GM10266 (cell line): Measurements from ENCODE around the gene MLX.
A peak's percentile ranks its signal among the peaks of the same experiment; 100 is the strongest.
"Not testable (repeated sequence)": the region's sequence is repeated elsewhere in the genome, so short reads cannot be mapped to it uniquely, and the experiment has no call there.

ENCODE experiments used
- DNase-seq: peaks from one replicate; pipeline ENCODE4 v3.0.0; 2012; ENCODE audit errors: extremely low spot score
- TF ChIP-seq, protein P1 (sequence below): IDR thresholded peaks from 2 replicates; pipeline ENCODE4 v1.5.1; 2012; ENCODE audit warnings: mild to moderate bottlenecking, low read depth; ENCODE audit not compliant: control insufficient read depth, insufficient read depth; ENCODE audit errors: missing control alignments

The MLX gene

DNA sequence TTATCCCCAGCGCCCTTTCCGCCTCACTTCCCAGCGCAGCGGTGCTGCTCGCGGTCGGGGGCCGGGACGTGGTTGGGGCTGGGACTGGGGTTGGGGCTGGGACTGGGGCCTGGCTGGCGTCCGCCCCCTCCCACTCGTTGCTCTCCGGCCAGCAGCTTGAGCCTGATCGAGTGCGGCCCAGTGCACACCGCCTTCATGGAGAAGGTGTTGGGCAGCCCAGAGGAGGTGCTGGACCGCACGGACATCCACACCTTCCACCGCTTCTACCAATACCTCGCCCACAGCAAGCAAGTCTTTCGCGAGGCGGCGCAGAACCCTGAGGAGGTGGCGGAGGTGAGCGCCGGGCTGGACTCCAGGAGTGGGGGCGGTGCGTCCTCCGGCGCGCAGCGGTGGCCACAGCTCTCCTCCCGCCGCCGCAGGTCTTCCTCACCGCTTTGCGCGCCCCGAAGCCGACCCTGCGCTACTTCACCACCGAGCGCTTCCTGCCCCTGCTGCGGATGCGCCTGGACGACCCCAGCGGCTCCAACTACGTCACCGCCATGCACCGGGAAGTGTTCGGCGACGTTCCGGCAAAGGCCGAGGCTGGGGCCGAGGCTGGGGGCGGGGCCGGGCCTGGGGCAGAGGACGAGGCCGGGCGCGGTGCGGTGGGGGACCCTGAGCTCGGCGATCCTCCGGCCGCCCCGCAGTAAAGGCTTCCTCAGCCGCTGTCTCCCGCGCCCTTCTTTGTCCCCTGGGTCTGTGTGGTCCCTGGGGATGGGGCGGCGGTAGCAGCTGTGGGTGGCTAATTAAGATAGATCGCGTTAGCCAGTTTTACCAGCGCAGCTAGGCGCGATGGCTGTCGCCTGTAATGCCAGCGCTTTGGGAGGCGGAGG is 12.4 kb upstream of the MLX start:
- DNase-seq: peak; percentile 92
- TF ChIP-seq, protein P1, sequence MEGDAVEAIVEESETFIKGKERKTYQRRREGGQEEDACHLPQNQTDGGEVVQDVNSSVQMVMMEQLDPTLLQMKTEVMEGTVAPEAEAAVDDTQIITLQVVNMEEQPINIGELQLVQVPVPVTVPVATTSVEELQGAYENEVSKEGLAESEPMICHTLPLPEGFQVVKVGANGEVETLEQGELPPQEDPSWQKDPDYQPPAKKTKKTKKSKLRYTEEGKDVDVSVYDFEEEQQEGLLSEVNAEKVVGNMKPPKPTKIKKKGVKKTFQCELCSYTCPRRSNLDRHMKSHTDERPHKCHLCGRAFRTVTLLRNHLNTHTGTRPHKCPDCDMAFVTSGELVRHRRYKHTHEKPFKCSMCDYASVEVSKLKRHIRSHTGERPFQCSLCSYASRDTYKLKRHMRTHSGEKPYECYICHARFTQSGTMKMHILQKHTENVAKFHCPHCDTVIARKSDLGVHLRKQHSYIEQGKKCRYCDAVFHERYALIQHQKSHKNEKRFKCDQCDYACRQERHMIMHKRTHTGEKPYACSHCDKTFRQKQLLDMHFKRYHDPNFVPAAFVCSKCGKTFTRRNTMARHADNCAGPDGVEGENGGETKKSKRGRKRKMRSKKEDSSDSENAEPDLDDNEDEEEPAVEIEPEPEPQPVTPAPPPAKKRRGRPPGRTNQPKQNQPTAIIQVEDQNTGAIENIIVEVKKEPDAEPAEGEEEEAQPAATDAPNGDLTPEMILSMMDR: no peak

DNA sequence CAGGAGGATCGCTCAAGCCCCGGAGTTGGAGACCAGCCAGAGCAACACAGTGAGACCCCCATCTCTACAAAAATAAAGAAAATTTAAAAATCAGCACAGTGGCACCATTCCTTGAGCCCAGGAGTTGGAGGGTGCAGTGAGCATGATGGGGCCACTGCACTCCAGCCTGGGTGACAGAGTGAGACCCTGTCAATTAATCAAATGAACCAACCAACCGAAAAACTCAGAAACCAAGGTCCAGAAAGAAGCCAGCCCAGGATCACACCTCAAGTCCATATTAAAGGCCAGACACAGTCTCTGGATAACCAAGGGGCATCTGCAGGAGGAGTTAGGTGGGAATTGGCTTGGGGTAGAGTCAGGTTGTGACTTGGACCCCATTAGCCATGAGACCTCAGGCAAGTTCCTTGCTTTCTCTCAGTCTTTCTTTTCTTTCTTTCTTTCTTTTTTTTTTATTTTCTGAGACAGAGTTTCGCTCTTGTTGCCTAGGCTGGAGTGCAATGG is 11.7 kb upstream of the MLX start:
- DNase-seq: no peak
- TF ChIP-seq, protein P1: no peak

DNA sequence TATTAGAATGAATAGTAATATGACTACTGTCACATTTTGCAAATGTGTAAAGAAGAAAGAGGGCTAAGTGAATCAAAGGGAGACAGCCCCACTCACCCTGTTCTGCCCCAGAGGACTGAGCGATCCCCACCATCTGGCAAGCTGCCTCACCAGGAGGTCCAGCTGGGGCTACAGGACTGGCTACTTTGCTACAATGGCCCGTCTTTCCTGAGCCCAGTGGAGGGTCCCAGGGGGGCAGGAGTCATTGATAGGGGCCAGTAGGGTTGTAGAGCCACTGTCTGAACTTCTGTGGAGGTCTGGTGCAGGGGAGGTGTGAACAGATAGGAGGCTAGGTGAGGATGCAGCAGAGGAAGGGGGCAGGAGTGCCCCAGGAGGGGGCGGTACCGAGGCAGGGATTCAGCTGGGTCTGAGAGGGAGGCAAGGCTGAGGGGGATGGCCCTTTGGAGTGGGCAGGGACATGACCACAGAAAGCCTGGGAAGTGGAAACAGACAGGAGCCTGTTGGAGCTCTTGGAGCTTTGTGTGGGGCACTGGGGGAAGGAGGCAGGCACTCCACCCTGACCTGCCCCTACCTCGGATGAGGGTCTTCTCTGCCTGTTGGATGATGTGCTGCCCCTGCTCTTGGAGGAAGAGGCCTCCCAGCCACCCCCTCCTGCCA is 10.8 kb upstream of the MLX start:
- not testable (repeated sequence) for DNase-seq

DNA sequence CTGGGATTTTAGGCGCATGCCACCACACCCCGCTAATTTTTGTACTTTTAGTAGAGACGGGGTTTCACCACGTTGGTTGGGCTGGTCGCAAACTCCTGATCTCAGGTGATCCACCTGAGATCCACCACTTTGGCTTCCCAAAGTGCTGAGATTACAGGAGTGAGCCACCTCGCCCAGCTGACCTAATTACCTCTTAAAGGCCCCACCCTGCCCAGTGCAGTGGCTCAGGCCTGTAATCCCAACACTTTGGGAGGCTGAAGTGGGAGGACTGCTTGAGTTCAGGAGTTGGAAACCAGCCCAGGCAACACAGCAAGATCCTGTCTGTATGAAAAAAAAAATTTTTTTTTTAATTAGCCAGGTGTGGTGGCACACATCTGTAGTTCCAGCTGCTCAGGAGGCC is 7.8 kb upstream of the MLX start:
- TF ChIP-seq, protein P1: no peak
- no peak for DNase-seq

DNA sequence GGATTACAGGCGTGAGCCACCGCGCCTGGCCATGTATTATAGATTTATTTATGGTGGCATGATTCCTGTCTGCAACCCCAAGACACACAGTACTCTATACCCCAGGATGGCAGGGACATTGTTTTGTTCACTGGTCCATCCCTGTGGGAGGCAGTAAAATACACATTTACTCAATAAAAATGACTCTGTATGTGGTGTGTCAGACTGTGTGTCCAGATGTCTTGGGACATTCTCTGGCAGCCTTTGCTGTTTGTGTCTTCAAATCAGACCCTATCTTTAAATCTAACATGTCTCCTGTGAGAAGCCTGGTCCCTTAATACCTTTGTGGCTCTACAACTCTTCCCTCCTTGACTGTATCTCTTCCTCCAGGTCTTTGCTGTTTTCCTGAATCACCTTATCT is 6.7 kb upstream of the MLX start:
- DNase-seq: no peak
- TF ChIP-seq, protein P1: no peak

DNA sequence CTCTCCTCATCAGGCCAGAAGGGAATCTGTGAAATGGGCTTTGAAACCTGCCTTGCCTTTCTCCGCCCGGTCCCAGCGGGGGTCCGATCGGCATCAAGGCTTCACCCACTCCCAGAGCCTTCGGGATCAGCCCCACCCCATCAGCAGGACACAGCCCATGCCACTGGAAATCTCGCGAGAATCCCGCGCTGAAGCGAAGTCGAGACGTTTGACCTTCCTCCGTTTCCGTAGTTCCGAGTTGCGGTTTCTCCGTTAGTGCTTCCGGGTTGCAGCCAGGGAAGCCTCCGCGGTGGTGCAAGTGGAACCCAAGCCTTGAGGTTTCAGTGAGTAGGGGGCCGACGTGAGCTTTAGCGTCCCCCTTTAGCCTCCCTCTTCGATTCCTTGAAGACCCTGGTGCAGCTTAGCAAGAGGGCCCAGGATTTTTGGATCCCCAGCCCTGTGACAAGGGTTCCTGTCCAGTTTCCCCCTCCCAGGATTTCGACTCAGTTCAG is 5.0 kb upstream of the MLX start, which contains the start of gene COASY:
Gene COASY (plus strand): TSS at position 252 of the 491 bp plus-strand sequence. CDS start 475 bp downstream, outside the sequence.
- TF ChIP-seq, protein P1: no peak

DNA sequence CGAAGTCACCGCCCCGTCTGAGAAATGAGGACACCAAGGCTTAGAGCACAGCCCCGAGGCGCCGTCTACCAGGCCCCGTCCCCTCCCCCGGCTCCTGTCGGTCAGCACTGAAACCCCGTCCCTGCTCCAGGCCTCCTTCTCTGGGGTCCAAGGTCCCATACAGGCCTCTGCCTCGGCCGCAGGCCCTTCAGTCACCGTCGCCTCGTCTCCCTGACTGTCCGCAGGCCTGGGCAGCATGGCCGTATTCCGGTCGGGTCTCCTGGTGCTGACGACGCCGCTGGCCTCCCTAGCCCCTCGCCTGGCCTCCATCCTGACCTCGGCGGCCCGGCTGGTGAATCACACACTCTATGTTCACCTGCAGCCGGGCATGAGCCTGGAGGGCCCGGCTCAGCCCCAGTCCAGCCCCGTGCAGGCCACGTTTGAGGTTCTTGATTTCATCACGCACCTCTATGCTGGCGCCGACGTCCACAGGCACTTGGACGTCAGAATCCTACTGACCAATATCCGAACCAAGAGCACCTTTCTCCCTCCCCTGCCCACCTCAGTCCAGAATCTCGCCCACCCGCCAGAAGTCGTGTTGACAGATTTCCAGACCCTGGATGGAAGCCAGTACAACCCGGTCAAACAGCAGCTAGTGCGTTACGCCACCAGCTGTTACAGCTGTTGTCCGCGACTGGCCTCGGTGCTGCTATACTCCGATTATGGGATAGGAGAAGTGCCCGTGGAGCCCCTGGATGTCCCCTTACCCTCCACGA is 4.3 kb upstream of the MLX start:
- DNase-seq: no peak
- TF ChIP-seq, protein P1: no peak

More for the DNA sequence above, 5.0 kb upstream of the MLX start, which contains the start of gene COASY:
- peak; percentile 97 for DNase-seq
